Activated CD4-positive, alpha-beta T cell treated with anti-CD3 and anti-CD28 coated beads, Interleukin-2, Interleukin-6, amounts not matched to agents 100 ng/mL and 50 ng/mL, durations not matched to agents 16 hours and 8 hours (primary cell): ENCODE data around the gene ATP6V0E1.
A peak's percentile ranks its signal among the peaks of the same experiment; 100 is the strongest.
"Not testable (repeated sequence)": the region's sequence is repeated elsewhere in the genome, so short reads cannot be mapped to it uniquely, and the experiment has no call there.

ENCODE experiments used
- DNase-seq: peaks from one replicate; pipeline ENCODE4 v3.0.0-alpha.2; 2020

The ATP6V0E1 gene

GRCh38 chr5:173041881-173042762 is 58.6 kb downstream of the ATP6V0E1 start:
- no peak for DNase-seq

GRCh38 chr5:173042763-173043107 is 59.2 kb downstream of the ATP6V0E1 start:
- DNase-seq, result no peak

GRCh38 chr5:173045474-173045873 is 61.9 kb downstream of the ATP6V0E1 start:
- no peak for DNase-seq

GRCh38 chr5:173047096-173047837 is 63.7 kb downstream of the ATP6V0E1 start:
- not testable (repeated sequence) for DNase-seq

- DNase-seq, result no peak
These were observed 64.2 kb downstream of the ATP6V0E1 start for GRCh38 chr5:173047838-173048105.

- no peak for DNase-seq
These were observed 67.2 kb downstream of the ATP6V0E1 start for GRCh38 chr5:173050791-173051190.

GRCh38 chr5:173051746-173052145 is 68.2 kb downstream of the ATP6V0E1 start:
- no peak for DNase-seq

GRCh38 chr5:173053041-173053440 is 69.5 kb downstream of the ATP6V0E1 start:
- DNase-seq, result no peak

- DNase-seq, result no peak
These were observed 71.6 kb downstream of the ATP6V0E1 start for GRCh38 chr5:173055042-173055721.

GRCh38 chr5:173055722-173055982 is 72.1 kb downstream of the ATP6V0E1 start:
- peak; percentile 10 for DNase-seq

GRCh38 chr5:173055983-173056782 is 72.6 kb downstream of the ATP6V0E1 start, which contains the start of gene CREBRF:
CREBRF (plus strand) TSS chr5:173056352; CDS start chr5:173080776, 24,424 bp downstream.
- DNase-seq, result peak; percentile 99

- DNase-seq, result no peak
These were observed 73.2 kb downstream of the ATP6V0E1 start for GRCh38 chr5:173056783-173057061.

GRCh38 chr5:173057062-173057924 is 73.7 kb downstream of the ATP6V0E1 start:
- DNase-seq, result peak; percentile 98

GRCh38 chr5:173062141-173062540 is 78.6 kb downstream of the ATP6V0E1 start:
- no peak for DNase-seq

GRCh38 chr5:173065155-173065554 is 81.6 kb downstream of the ATP6V0E1 start:
- no peak for DNase-seq

- no peak for DNase-seq
These were observed 86.1 kb downstream of the ATP6V0E1 start for GRCh38 chr5:173069671-173070070.

GRCh38 chr5:173075137-173075843 is 91.7 kb downstream of the ATP6V0E1 start:
- no peak for DNase-seq

GRCh38 chr5:173075970-173076369 is 92.4 kb downstream of the ATP6V0E1 start:
- no peak for DNase-seq

GRCh38 chr5:173076471-173076870 is 92.9 kb downstream of the ATP6V0E1 start:
- DNase-seq, result not testable (repeated sequence)

- no peak for DNase-seq
These were observed 95.3 kb downstream of the ATP6V0E1 start for GRCh38 chr5:173078878-173079277.
